Mesenchymal stem cell (in vitro differentiated cells and primary cell): Measurements from ENCODE around the gene PHACTR2.

ENCODE experiments used
- DNase-seq: peaks from one replicate; pipeline ENCODE4 v3.0.0-alpha.2; 2013
- H2AFZ ChIP-seq: one replicate; pipeline ENCODE4 v1.6.1; 2013; ENCODE audit warnings: low read depth, mild to moderate bottlenecking, control low read depth, inconsistent platforms, low read length, moderate library complexity
- H2AK5ac ChIP-seq: 2 replicates; pipeline ENCODE4 v1.6.1; 2013; ENCODE audit warnings: low read length, moderate library complexity, mild to moderate bottlenecking, inconsistent platforms; ENCODE audit not compliant: severe bottlenecking
- H2BK120ac ChIP-seq: one replicate; pipeline ENCODE4 v1.6.1; 2013; ENCODE audit warnings: low read depth, mild to moderate bottlenecking, inconsistent platforms, low read length, moderate library complexity
- H2BK12ac ChIP-seq, 2 experiments: one replicate each; pipeline ENCODE4 v1.6.1; 2013; ENCODE audit warnings: inconsistent platforms in 2 of 2, low read length in 2 of 2, mild to moderate bottlenecking in 2 of 2, moderate library complexity in 2 of 2, control low read depth in 1 of 2
- H2BK15ac ChIP-seq: one replicate; pipeline ENCODE4 v1.6.1; 2013; ENCODE audit warnings: mild to moderate bottlenecking, low read depth, inconsistent platforms; ENCODE audit not compliant: poor library complexity, severe bottlenecking
- H2BK5ac ChIP-seq: 2 replicates; pipeline ENCODE4 v1.6.1; 2013; ENCODE audit warnings: low read depth, mild to moderate bottlenecking, low read length, control low read depth, inconsistent platforms; ENCODE audit not compliant: poor library complexity, severe bottlenecking
- H3K14ac ChIP-seq, 2 experiments: one replicate each; pipeline ENCODE4 v1.6.1; 2013; ENCODE audit warnings: inconsistent platforms in 2 of 2, low read length in 2 of 2, control low read depth in 1 of 2, mild to moderate bottlenecking in 1 of 2, moderate library complexity in 1 of 2
- H3K18ac ChIP-seq, 2 experiments: one replicate each; pipeline ENCODE4 v1.6.1; 2013; ENCODE audit warnings: inconsistent platforms in 2 of 2, low read length in 2 of 2, control low read depth in 1 of 2, low read depth in 1 of 2, mild to moderate bottlenecking in 1 of 2
- H3K23ac ChIP-seq, 2 experiments: one replicate each; pipeline ENCODE4 v1.6.1; 2013; ENCODE audit warnings: inconsistent platforms in 2 of 2, low read length in 2 of 2, mild to moderate bottlenecking in 2 of 2, moderate library complexity in 2 of 2, control low read depth in 1 of 2
- H3K27ac ChIP-seq: 2 replicates; pipeline ENCODE4 v1.5.1; 2013; ENCODE audit warnings: mild to moderate bottlenecking, moderate library complexity, low read length, control low read depth, inconsistent platforms; ENCODE audit not compliant: poor library complexity, severe bottlenecking
- H3K27me3 ChIP-seq, 2 experiments: 2 replicates each; pipeline versions ENCODE4 v1.6.1 to v1.7.0; 2013; ENCODE audit warnings: low read length in 2 of 2, mild to moderate bottlenecking in 2 of 2, moderate library complexity in 2 of 2, control low read depth in 1 of 2, inconsistent platforms in 1 of 2; ENCODE audit not compliant: control insufficient read depth in 1 of 2, insufficient read depth in 1 of 2
- H3K36me3 ChIP-seq, 2 experiments: 2 replicates each; pipeline versions ENCODE4 v1.6.1 to v1.7.0; 2013; ENCODE audit warnings: low read length in 2 of 2, control low read depth in 1 of 2, inconsistent platforms in 1 of 2, low read depth in 1 of 2, mild to moderate bottlenecking in 1 of 2; ENCODE audit not compliant: insufficient read depth in 2 of 2, control insufficient read depth in 1 of 2
- H3K4ac ChIP-seq, 2 experiments: one replicate each; pipeline ENCODE4 v1.6.1; 2013; ENCODE audit warnings: inconsistent platforms in 2 of 2, low read length in 2 of 2, mild to moderate bottlenecking in 2 of 2, moderate library complexity in 2 of 2, control low read depth in 1 of 2, low read depth in 1 of 2
- H3K4me1 ChIP-seq: 2 replicates; pipeline ENCODE4 v1.6.1; 2013; ENCODE audit warnings: low read depth, low read length, control low read depth; ENCODE audit not compliant: control insufficient read depth, insufficient read depth
- H3K4me2 ChIP-seq: 2 replicates; pipeline ENCODE4 v1.6.1; 2013; ENCODE audit warnings: low read length, mild to moderate bottlenecking, inconsistent platforms; ENCODE audit not compliant: poor library complexity, severe bottlenecking
- H3K4me3 ChIP-seq, 2 experiments: 2 replicates each; pipeline versions ENCODE4 v1.5.1 to v1.7.0; 2013; ENCODE audit warnings: low read length in 2 of 2, mild to moderate bottlenecking in 2 of 2, control low read depth in 1 of 2, low read depth in 1 of 2; ENCODE audit not compliant: insufficient read depth in 1 of 2
- H3K79me1 ChIP-seq: replicated peaks from 2 replicates; pipeline ENCODE4 v1.6.1; 2013; ENCODE audit warnings: mild to moderate bottlenecking, control low read depth, low read length, inconsistent platforms; ENCODE audit not compliant: poor library complexity, severe bottlenecking
- H3K9ac ChIP-seq: 2 replicates; pipeline ENCODE4 v1.7.0; 2013; ENCODE audit warnings: mild to moderate bottlenecking, low read length, moderate library complexity
- H3K9me3 ChIP-seq: 2 replicates; pipeline ENCODE4 v1.7.0; 2013; ENCODE audit warnings: mild to moderate bottlenecking, low read length; ENCODE audit not compliant: control insufficient read depth
- H4K8ac ChIP-seq: one replicate; pipeline ENCODE4 v1.6.1; 2013; ENCODE audit warnings: inconsistent platforms, mild to moderate bottlenecking, low read length, moderate library complexity
- H4K91ac ChIP-seq: one replicate; pipeline ENCODE4 v1.6.1; 2013; ENCODE audit warnings: mild to moderate bottlenecking, low read length, inconsistent platforms
- WGBS: methylation state at CpG from one replicate; pipeline ENCODE4 v1.1.7; 2013; ENCODE audit warnings: mixed read lengths; 5-methylcytosine and 5-hydroxymethylcytosine counted together

Gene PHACTR2

GRCh38 chr6:143840595-143841265 lies 163.0 kb downstream of the PHACTR2 start:
- H2BK120ac ChIP-seq, result no peak overlapping the region

GRCh38 chr6:143842461-143842901 lies 164.7 kb downstream of the PHACTR2 start:
- Histone ChIP-seq H3K4me3 (peak overlapping the region; percentile 89 to 96), H3K36me3 (peaks cover 7 to 30% of the 10 kb centered on the region in 2 experiments), H2BK120ac (no peak overlapping the region), H2AFZ (peak overlapping the region; percentile 90), H3K9ac (peak overlapping the region; percentile 99), H2BK5ac (peak overlapping the region; percentile 86), H3K23ac (no peak overlapping the region), H3K14ac (peak overlapping the region in 1 of 2 experiments; percentile 47), H4K91ac (peak overlapping the region; percentile 63), H2BK12ac (no peak overlapping the region), H2BK15ac (no peak overlapping the region), H3K4me2 (peak overlapping the region; percentile 85), H2AK5ac (peak overlapping the region; percentile 52), H3K18ac (peak overlapping the region; percentile 59 to 87), H3K4me1 (no peaks in the 10 kb centered on the region), H3K27ac (peak overlapping the region; percentile 87), H3K27me3 (no peaks in the 10 kb centered on the region), H3K4ac (peak overlapping the region; percentile 76 to 90), H3K9me3 (no peaks in the 10 kb centered on the region), H4K8ac (peak overlapping the region; percentile 89), H3K79me1 (peaks cover 5% of the 10 kb centered on the region)
- WGBS, result 77% methylated on average over 2 of the region's 7 CpGs
- no peak for DNase-seq

More at GRCh38 chr6:143840595-143841265, 163.0 kb downstream of the PHACTR2 start:
- Histone ChIP-seq H3K14ac (no peak overlapping the region), H2AFZ (no peak overlapping the region), H2BK12ac (no peak overlapping the region), H3K9me3 (no peaks in the 10 kb centered on the region), H3K27ac (no peak overlapping the region), H3K4me2 (no peak overlapping the region), H3K36me3 (peaks cover 3 to 12% of the 10 kb centered on the region in 2 experiments), H3K9ac (no peak overlapping the region), H3K4ac (no peak overlapping the region), H4K8ac (no peak overlapping the region), H3K18ac (no peak overlapping the region), H3K23ac (no peak overlapping the region), H3K79me1 (peaks cover 3% of the 10 kb centered on the region), H3K4me3 (no peak overlapping the region), H4K91ac (no peak overlapping the region), H2BK5ac (no peak overlapping the region), H2AK5ac (no peak overlapping the region), H2BK15ac (no peak overlapping the region), H3K4me1 (no peaks in the 10 kb centered on the region), H3K27me3 (no peaks in the 10 kb centered on the region)
- DNase-seq, result no peak
- 94% methylated on average over 6 of the region's 6 CpGs for WGBS

- under 1% methylated on average over 64 of the region's 64 CpGs for WGBS
- no peaks in the 10 kb centered on the region for H3K27me3 ChIP-seq
Observed at GRCh38 chr6:143842902-143843676, 165.3 kb downstream of the PHACTR2 start, which contains the start of gene LTV1. Gene LTV1 (plus strand): TSS chr6:143843338. CDS start chr6:143843478, 140 bp downstream.

GRCh38 chr6:143843677-143843999 lies 165.9 kb downstream of the PHACTR2 start:
- H3K4me3 ChIP-seq, result peak overlapping the region; percentile 89 to 96
- H2BK15ac ChIP-seq, result no peak overlapping the region
- peak overlapping the region; percentile 96 for H2AFZ ChIP-seq
- peak overlapping the region in 1 of 2 experiments; percentile 70 for H3K23ac ChIP-seq
- H4K91ac ChIP-seq, result peak overlapping the region; percentile 25
- H3K9ac ChIP-seq, result peak overlapping the region; percentile 99
- no peaks in the 10 kb centered on the region for H3K9me3 ChIP-seq
- peak overlapping the region; percentile 78 for H4K8ac ChIP-seq
- peak overlapping the region; percentile 26 to 83 for H3K4ac ChIP-seq
- peaks cover 11 to 41% of the 10 kb centered on the region in 2 experiments for H3K36me3 ChIP-seq
- H2BK120ac ChIP-seq, result no peak overlapping the region
- H2AK5ac ChIP-seq, result no peak overlapping the region
- peak overlapping the region in 1 of 2 experiments; percentile 95 for H3K18ac ChIP-seq
- peak overlapping the region; percentile 49 for H3K4me2 ChIP-seq
- no peaks in the 10 kb centered on the region for H3K27me3 ChIP-seq
- no peaks in the 10 kb centered on the region for H3K4me1 ChIP-seq
- under 1% methylated on average over 9 of the region's 9 CpGs for WGBS
- no peak overlapping the region for H2BK12ac ChIP-seq
- no peak for DNase-seq
- H3K14ac ChIP-seq, result peak overlapping the region in 1 of 2 experiments; percentile 98
- H3K79me1 ChIP-seq, result peaks cover 6% of the 10 kb centered on the region
- no peak overlapping the region for H2BK5ac ChIP-seq
- peak overlapping the region; percentile 38 for H3K27ac ChIP-seq

More at GRCh38 chr6:143842902-143843676, 165.3 kb downstream of the PHACTR2 start, which contains the start of gene LTV1:
- H3K4me3 ChIP-seq, result peak within 1 kb of the TSS; percentile 89 to 96
- H2BK5ac ChIP-seq, result peak within 1 kb of the TSS; percentile 86
- peak within 1 kb of the TSS in 1 of 2 experiments; percentile 98 for H3K14ac ChIP-seq
- peak within 1 kb of the TSS; percentile 99 for H3K9ac ChIP-seq
- H2BK120ac ChIP-seq, result peak within 1 kb of the TSS; percentile 29
- H2BK12ac ChIP-seq, result peak within 1 kb of the TSS in 1 of 2 experiments; percentile 83
- peak within 1 kb of the TSS; percentile 89 for H4K8ac ChIP-seq
- no peaks in the 10 kb centered on the region for H3K4me1 ChIP-seq
- peak within 1 kb of the TSS; percentile 52 for H2AK5ac ChIP-seq
- no peak within 1 kb of the TSS for H2BK15ac ChIP-seq
- peak within 1 kb of the TSS in 1 of 2 experiments; percentile 70 for H3K23ac ChIP-seq
- H3K27ac ChIP-seq, result peak within 1 kb of the TSS; percentile 87
- peak within 1 kb of the TSS; percentile 76 to 90 for H3K4ac ChIP-seq
- peak; percentile 97 for DNase-seq
- H2AFZ ChIP-seq, result peak within 1 kb of the TSS; percentile 96
- H3K36me3 ChIP-seq, result peaks cover 7 to 36% of the 10 kb centered on the region in 2 experiments
- peak within 1 kb of the TSS; percentile 63 for H4K91ac ChIP-seq
- peak within 1 kb of the TSS; percentile 85 for H3K4me2 ChIP-seq
- H3K79me1 ChIP-seq, result peaks cover 5% of the 10 kb centered on the region
- peak within 1 kb of the TSS; percentile 65 to 95 for H3K18ac ChIP-seq
- no peaks in the 10 kb centered on the region for H3K9me3 ChIP-seq
